ENCODE results near the gene NRG4.

GRCh38 chr15:75928680-75929608 lies 83.3 kb downstream of the NRG4 start:
- TF ChIP-seq CTCF (IDR thresholded peaks at IDR 0.05) (no peak), POLR2A (IDR thresholded peaks at IDR 0.05) (no peak)
